ENCODE data around the gene MYCBPAP.

MYCBPAP gene

DNA sequence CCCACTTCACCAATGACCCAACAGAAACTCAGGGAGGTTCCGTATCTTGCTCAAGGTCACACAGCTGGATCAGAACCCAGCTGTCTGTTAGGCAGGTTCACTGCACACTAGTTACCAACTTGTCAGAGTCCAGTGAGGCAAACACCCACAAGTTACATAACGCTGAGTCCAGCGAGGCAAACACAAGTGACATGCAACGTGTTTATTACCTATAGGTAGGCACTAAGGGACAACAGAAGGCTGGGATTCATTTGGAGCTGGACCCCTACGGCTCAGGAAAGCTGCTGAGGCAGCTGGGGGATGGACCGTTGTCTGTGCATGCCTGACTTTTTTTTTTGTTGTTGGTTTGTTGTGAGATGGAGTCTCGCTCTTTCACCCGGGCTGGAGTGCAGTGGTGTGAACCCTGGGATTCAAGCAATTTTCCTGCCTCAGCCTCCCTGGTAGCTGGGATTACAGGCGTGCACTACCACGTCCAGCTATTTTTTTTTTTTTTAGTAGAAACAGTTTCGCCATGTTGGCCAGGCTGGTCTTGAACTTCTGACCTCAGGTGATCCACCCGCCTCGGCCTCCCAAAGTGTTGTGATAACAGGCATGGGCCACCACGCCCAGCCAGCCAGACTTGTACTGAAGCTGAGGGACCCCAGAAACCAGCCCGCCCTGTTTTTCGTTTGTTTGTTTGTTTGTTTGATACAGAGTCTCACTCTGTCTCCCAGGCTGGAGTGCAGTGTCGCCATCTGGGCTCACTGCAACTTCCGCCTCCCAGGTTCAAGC lies 31.5 kb upstream of the MYCBPAP start:
- Histone ChIP-seq H3K36me3 (replicated peaks; ENCODE audit: low read depth, low read length) (no peaks in the 10 kb centered on the region), H3K9me3 (ENCODE audit: insufficient read depth, low read length) (no peaks in the 10 kb centered on the region), H3K27me3 (ENCODE audit: low read depth, low read length) (no peaks in the 10 kb centered on the region), H3K4me2 (ENCODE audit: low read length) (no peak overlapping the region), H2AFZ (ENCODE audit: low read depth, low read length) (no peak overlapping the region), H4K20me1 (ENCODE audit: insufficient read depth, low read length) (no peaks in the 10 kb centered on the region), H3K79me2 (ENCODE audit: low read length) (peaks cover 12% of the 10 kb centered on the region), H3K4me1 (ENCODE audit: low read length) (peaks cover 17% of the 10 kb centered on the region; the same call in 1 of the 2 replicates), H3K9ac (ENCODE audit: low read length) (no peak overlapping the region), H3K4me3 (ENCODE audit: low read length) (no peak overlapping the region), H3K27ac (ENCODE audit: low read length) (no peak overlapping the region)
- TF ChIP-seq, protein P1, sequence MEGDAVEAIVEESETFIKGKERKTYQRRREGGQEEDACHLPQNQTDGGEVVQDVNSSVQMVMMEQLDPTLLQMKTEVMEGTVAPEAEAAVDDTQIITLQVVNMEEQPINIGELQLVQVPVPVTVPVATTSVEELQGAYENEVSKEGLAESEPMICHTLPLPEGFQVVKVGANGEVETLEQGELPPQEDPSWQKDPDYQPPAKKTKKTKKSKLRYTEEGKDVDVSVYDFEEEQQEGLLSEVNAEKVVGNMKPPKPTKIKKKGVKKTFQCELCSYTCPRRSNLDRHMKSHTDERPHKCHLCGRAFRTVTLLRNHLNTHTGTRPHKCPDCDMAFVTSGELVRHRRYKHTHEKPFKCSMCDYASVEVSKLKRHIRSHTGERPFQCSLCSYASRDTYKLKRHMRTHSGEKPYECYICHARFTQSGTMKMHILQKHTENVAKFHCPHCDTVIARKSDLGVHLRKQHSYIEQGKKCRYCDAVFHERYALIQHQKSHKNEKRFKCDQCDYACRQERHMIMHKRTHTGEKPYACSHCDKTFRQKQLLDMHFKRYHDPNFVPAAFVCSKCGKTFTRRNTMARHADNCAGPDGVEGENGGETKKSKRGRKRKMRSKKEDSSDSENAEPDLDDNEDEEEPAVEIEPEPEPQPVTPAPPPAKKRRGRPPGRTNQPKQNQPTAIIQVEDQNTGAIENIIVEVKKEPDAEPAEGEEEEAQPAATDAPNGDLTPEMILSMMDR (IDR thresholded peaks at IDR 0.05; ENCODE audit: low read depth, low read length) = no peak
- no peak for TF ChIP-seq EZH2phosphoT487 (IDR thresholded peaks at IDR 0.05; ENCODE audit: low read depth)

DNA sequence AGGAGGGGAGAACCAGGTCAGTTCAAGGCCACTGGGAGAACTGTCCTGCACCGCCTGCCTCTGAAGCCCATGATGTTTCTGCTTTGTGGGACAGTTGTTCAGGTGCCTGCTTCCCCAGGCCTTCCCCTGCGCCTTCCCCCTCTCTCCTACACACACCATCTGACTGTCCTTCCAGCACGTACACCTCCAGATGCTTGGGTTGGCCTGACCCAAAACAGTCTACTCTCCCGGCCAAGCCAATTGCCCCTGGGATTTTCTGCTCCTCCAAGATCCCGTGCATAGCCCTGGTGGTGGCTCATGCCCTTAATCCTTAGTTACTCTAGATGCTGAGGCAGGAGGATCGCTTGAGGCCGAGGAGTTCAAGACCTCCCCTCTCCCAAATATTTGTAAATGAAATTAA lies 30.3 kb upstream of the MYCBPAP start:
- peaks cover 2% of the 10 kb centered on the region for H3K36me3 ChIP-seq (replicated peaks; ENCODE audit: low read depth, low read length)
- H3K27ac ChIP-seq (ENCODE audit: low read length) = peak overlapping the region; percentile 68
- no peaks in the 10 kb centered on the region for H3K9me3 ChIP-seq (ENCODE audit: insufficient read depth, low read length)
- no peaks in the 10 kb centered on the region for H4K20me1 ChIP-seq (ENCODE audit: insufficient read depth, low read length)
- H3K4me2 ChIP-seq (ENCODE audit: low read length) = peak overlapping the region; percentile 89
- no peaks in the 10 kb centered on the region for H3K27me3 ChIP-seq (ENCODE audit: low read depth, low read length)
- peaks cover 12% of the 10 kb centered on the region for H3K79me2 ChIP-seq (ENCODE audit: low read length)
- TF ChIP-seq, protein P1 (IDR thresholded peaks at IDR 0.05; ENCODE audit: low read depth, low read length) = no peak
- no peak for TF ChIP-seq EZH2phosphoT487 (IDR thresholded peaks at IDR 0.05; ENCODE audit: low read depth)
- H2AFZ ChIP-seq (ENCODE audit: low read depth, low read length) = peak overlapping the region; percentile 64
- H3K4me3 ChIP-seq (ENCODE audit: low read length) = peak overlapping the region; percentile 80
- H3K9ac ChIP-seq (ENCODE audit: low read length) = peak overlapping the region; percentile 84
- peaks cover 20% of the 10 kb centered on the region; the same call in 1 of the 2 replicates for H3K4me1 ChIP-seq (ENCODE audit: low read length)

DNA sequence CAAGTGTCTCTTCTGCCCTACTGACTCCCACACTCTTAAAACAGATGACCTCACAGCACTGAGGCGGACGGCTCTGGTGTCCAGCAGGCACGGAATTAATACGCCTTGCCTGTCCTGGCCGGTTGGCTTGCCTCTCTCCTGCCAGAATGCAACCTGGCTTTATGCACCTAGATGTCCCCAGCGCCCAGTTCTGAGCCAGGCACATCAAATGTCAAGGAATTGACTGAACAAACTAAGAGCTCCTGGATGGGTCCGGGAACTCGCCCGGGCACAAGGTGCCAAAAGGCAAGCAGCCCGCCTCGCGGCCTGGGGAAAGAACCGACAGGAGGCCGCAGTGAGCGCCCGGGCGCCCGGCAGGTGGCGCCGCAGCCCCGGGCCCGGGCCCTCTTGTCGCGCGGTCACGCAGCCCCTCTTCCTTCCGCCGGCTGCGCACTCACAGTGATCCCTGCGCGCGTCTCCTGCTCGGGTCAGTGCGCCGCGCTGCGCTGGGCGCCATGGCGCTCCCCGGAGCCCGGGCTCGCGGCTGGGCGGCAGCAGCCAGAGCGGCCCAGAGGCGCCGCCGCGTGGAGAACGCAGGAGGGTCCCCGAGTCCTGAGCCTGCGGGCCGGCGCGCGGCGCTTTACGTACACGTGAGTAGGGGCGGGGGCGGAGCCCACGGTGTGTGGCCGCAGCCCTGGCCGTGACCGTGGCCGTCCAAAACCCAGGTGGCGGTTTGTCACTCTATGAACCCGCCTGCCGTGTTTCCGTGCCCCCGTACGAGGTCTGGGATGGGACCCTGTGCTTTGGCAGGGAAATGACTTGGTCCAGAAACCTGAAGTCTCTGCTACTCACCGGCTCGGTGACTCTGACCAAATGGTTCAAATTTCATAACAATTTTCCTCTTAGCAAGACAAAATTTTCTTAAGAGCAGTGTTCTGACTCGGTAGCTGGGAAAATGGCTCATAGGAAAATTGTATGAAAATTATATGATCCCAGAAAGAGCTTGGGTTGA lies 29.6 kb upstream of the MYCBPAP start, which contains the start of gene RSAD1:
Gene RSAD1, plus strand, starts transcription at position 470 of the 991 bp plus-strand sequence. Its CDS starts 25 bp downstream, at position 495.
- Histone ChIP-seq H3K27me3 (ENCODE audit: low read depth, low read length) (no peaks in the 10 kb centered on the region), H3K36me3 (replicated peaks; ENCODE audit: low read depth, low read length) (peaks cover 2% of the 10 kb centered on the region), H3K9me3 (ENCODE audit: insufficient read depth, low read length) (no peaks in the 10 kb centered on the region), H3K9ac (ENCODE audit: low read length) (peak within 1 kb of the TSS; percentile 84), H3K4me3 (ENCODE audit: low read length) (peak within 1 kb of the TSS; percentile 80), H2AFZ (ENCODE audit: low read depth, low read length) (peak within 1 kb of the TSS; percentile 83), H3K4me1 (ENCODE audit: low read length) (peaks cover 20% of the 10 kb centered on the region; the same call in 1 of the 2 replicates), H3K27ac (ENCODE audit: low read length) (peak within 1 kb of the TSS; percentile 68), H4K20me1 (ENCODE audit: insufficient read depth, low read length) (no peaks in the 10 kb centered on the region), H3K79me2 (ENCODE audit: low read length) (peaks cover 12% of the 10 kb centered on the region), H3K4me2 (ENCODE audit: low read length) (peak within 1 kb of the TSS; percentile 89)
- TF ChIP-seq, protein P1 (IDR thresholded peaks at IDR 0.05; ENCODE audit: low read depth, low read length) = peak; percentile 78
- no peak for TF ChIP-seq EZH2phosphoT487 (IDR thresholded peaks at IDR 0.05; ENCODE audit: low read depth)
